GM12872 (cell line): Measurements from ENCODE around the gene DOLK.

Source experiments
- TF ChIP-seq, protein P1 (sequence below): IDR thresholded peaks from 3 replicates; pipeline ENCODE4 v1.5.1; 2011; ENCODE audit warnings: low read depth, mild to moderate bottlenecking, low read length, moderate library complexity; ENCODE audit not compliant: insufficient read depth

The DOLK gene

DNA sequence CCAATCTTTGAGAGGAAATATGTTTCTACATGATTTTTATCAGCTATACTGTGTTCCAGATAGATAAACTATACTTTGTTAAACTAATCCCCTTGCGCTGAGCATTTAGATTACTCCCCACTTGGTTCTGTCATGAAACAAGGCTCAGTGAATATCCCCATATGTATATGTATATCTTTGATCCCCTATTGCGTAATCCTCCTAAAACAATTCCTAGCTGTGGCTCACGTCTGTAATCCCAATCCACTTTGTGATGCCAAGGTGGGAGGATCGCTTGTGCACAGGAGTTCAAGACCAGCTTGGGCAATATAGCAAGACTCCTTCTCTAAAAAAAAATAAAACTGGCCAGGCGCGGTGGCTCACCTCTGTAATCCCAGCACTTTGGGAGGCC lies 23.9 kb downstream of the DOLK start:
- TF ChIP-seq, protein P1, sequence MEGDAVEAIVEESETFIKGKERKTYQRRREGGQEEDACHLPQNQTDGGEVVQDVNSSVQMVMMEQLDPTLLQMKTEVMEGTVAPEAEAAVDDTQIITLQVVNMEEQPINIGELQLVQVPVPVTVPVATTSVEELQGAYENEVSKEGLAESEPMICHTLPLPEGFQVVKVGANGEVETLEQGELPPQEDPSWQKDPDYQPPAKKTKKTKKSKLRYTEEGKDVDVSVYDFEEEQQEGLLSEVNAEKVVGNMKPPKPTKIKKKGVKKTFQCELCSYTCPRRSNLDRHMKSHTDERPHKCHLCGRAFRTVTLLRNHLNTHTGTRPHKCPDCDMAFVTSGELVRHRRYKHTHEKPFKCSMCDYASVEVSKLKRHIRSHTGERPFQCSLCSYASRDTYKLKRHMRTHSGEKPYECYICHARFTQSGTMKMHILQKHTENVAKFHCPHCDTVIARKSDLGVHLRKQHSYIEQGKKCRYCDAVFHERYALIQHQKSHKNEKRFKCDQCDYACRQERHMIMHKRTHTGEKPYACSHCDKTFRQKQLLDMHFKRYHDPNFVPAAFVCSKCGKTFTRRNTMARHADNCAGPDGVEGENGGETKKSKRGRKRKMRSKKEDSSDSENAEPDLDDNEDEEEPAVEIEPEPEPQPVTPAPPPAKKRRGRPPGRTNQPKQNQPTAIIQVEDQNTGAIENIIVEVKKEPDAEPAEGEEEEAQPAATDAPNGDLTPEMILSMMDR: no peak

DNA sequence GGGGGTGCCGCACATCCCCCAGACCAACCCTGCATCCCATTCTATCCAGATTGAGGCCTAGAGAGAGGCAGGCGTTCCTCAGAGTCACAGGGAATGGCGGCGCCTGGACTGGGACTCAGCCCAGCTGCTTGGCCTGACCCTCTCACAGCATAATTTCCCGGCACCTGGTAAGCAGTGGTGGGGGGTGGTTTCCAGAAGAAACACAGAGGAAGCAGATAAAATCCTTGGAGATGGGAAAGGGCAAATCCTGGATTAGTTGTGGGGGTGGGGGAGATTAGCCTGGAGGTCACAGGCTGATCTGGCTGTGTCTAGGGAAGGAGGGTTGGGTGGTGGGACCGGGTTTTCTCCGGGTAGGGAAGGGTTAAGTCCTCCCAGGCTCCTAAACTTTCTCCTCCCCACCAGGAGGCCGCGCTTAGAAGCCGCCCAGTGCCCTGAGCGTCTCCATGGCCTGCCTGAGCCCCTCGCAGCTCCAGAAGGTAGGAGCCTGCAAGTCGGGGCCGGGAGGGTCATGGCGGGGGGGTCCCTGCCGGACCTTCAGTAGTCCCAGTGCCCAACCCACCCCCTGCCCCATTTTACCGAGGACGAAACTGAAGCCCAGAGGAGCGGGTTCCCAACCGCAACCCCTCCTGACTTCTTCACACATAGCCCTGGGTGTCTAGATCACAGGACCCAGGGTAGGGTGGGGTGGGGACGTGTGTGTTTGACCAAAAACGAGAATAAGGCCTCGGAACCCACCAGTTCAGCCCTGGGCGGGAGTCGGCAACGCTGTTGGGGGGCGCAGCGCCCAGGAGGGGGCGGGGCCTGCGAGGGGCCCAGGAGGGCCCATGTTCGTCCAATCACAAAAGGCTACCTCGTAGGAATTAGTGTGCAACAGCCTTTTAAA lies 25.3 kb downstream of the DOLK start:
- TF ChIP-seq, protein P1: no peak

DNA sequence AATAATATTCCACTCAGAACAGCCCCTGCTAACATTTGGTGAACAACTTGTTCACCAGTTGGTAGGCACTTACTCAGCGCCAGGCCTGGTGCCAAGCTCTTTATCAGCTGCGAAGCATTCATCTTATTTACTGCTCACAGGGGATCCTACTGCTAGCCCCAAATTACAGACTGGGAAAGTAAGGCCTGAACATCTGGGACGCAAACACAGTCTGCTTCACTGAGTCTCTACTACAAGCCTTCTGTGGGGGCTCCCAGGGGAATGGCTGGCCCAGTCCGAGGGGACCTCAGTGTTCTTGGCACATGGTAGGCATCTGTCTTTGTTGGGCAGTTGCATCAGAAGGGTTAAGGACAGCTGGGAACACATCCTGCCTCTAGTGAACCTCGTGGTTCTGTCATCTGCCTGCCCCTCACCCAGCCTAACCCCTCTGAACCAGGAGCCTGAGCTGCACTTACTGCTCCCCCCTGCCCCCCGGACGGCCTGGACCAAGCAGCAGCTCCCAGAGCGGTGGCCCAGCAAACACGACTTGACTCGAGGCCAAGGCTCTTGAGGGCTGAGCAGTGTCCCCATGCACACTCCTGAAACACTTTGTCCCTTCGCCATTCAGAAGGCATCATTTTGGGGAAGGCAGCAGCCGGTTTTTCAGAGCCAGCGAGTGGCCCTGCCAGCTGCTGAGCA lies 26.9 kb downstream of the DOLK start, which contains the start of gene PHYHD1:
Gene PHYHD1 (plus strand): TSS at position 602 of the 678 bp plus-strand sequence. CDS start 1,342 bp downstream, outside the sequence.
- TF ChIP-seq, protein P1: no peak

DNA sequence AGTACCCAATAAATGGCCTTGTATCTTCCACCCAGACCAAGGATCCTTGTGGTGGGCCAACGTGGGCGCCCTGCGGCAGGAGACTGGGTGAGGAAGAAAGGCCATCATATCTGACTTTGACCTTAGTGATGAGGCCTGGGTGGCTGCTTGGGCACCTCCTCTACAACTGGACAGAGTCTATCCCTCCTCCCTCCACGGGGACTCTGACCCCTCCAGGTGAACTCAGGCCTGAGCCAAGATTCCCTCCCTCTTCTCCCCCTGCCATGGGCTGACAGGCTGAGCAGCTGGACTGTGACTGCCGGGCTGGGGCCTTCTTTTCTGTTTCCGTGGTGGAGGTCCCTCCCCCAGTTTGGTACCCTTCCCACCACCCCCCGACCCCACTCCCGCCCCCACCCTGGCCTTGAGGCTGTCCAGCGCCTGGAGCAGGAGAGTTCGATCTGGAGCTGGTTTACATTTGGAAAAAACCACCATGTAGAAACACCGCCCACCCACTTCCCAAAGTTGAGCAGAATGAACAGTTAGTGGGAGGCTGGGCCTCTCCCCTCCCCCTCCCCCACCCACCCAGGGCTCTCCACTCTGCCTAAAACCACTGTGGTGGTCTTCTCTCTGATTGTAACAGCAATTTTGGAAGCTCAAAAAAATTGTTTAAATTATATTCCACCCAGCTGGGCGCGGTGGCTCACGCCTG lies 27.9 kb downstream of the DOLK start:
- TF ChIP-seq, protein P1: no peak

DNA sequence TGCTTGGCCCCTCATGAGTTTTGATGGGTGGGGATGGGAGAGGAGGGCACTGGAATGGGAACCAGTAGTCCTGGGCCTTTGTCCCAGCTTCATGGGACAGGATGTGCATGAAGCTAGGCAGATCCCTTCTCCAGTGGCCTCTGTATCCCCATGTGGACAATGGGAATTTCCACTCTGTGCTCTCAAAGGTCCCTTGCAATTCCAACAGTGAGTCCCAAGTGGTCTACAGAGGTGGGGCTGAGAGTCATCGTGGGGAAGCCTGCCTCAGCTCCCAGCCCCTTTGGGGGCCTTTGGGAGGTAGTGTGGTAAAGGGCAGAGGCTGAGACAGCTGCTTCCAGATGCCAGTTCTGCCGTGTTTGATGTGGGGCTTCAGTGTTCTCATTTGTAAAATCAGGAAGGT lies 28.5 kb downstream of the DOLK start:
- TF ChIP-seq, protein P1: no peak

DNA sequence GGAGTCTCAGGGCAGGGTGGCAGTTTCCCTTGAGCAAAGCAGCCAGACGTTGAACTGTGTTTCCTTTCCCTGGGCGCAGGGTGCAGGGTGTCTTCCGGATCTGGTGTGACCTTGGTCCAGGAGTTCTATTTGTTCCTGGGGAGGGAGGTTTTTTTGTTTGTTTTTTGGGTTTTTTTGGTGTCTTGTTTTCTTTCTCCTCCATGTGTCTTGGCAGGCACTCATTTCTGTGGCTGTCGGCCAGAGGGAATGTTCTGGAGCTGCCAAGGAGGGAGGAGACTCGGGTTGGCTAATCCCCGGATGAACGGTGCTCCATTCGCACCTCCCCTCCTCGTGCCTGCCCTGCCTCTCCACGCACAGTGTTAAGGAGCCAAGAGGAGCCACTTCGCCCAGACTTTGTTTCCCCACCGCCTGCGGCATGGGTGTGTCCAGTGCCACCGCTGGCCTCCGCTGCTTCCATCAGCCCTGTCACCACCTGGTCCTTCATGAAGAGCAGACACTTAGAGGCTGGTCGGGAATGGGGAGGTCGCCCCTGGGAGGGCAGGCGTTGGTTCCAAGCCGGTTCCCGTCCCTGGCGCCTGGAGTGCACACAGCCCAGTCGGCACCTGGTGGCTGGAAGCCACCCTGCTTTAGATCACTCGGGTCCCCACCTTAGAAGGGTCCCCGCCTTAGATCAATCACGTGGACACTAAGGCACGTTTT lies 30.1 kb downstream of the DOLK start:
- TF ChIP-seq, protein P1: no peak
